ENCODE measurements around the gene SPEN.

Gene SPEN

DNA sequence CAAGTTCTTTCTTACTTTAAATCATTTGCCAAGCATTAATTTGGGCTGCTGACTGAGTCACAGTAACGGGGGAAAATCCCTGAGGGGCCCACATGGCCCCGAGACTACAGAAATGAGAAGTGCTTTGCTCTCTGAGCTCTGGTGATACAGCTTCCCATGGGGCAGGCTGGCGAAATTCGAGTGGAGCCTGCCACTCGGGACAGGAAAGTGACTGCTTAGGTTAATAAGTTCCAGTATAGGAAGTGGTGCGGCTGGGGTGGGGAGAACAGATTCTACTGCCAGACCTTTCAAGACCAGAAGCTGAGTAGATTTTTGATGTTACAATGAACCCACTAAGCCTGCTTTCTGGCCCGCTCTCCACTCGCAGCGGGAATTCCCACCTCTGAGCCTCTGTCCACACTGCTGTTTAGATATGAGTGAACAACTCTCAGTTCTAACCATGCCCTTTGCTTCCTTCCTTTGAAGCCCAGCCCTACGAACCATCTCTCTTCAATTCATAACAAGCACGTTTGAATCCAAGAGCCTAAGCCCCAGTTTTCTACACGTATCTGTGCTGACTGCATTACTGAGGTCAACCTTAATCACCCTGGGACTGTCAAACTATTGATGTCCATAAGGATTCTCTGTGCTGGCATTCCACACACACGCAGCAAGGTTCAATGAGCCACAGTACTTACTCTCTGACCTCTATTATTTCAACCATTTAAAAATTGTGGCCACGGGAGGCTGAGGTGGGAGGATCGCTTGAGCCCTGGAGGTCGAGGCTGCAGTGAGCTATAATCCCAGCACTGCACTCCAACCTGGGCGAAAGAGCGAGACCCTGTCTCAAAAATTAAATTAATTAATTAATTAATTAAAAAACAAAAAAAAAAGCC lies 118.8 kb downstream of the SPEN start:
- H3K27ac ChIP-seq (ENCODE audit: low read depth, low read length, poor library complexity, severe bottlenecking) = peak overlapping the region; percentile 23

GRCh38 chr1:15966956-15967344 lies 119.4 kb downstream of the SPEN start:
- H3K4me3 ChIP-seq (ENCODE audit: low read depth, low read length, poor library complexity, severe bottlenecking) = no peak overlapping the region
- H3K9me3 ChIP-seq (ENCODE audit: low read length) = no peaks in the 10 kb centered on the region
- H3K4me1 ChIP-seq (ENCODE audit: insufficient read depth, low read length, severe bottlenecking) = peaks cover 34% of the 10 kb centered on the region
- H3K27ac ChIP-seq (ENCODE audit: low read depth, low read length, poor library complexity, severe bottlenecking) = no peak overlapping the region
- no peaks in the 10 kb centered on the region for H3K79me2 ChIP-seq (ENCODE audit: insufficient read depth, low read length)
- no peaks in the 10 kb centered on the region for H4K20me1 ChIP-seq (ENCODE audit: insufficient read depth, low read length)
- no peaks in the 10 kb centered on the region for H3K9me2 ChIP-seq (ENCODE audit: low read depth, low read length)
- H3F3A ChIP-seq (ENCODE audit: insufficient read depth, low read length) = no peaks in the 10 kb centered on the region
- H3K27me3 ChIP-seq (ENCODE audit: insufficient read depth, low read length) = no peaks in the 10 kb centered on the region
- TF ChIP-seq, protein P1, sequence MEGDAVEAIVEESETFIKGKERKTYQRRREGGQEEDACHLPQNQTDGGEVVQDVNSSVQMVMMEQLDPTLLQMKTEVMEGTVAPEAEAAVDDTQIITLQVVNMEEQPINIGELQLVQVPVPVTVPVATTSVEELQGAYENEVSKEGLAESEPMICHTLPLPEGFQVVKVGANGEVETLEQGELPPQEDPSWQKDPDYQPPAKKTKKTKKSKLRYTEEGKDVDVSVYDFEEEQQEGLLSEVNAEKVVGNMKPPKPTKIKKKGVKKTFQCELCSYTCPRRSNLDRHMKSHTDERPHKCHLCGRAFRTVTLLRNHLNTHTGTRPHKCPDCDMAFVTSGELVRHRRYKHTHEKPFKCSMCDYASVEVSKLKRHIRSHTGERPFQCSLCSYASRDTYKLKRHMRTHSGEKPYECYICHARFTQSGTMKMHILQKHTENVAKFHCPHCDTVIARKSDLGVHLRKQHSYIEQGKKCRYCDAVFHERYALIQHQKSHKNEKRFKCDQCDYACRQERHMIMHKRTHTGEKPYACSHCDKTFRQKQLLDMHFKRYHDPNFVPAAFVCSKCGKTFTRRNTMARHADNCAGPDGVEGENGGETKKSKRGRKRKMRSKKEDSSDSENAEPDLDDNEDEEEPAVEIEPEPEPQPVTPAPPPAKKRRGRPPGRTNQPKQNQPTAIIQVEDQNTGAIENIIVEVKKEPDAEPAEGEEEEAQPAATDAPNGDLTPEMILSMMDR (IDR thresholded peaks at IDR 0.05; ENCODE audit: low read length) = no peak
- no peak for TF ChIP-seq EZH2 (IDR thresholded peaks at IDR 0.05; ENCODE audit: borderline replicate concordance, low read length)
- peaks cover 40% of the 10 kb centered on the region for H3K36me3 ChIP-seq (ENCODE audit: insufficient read depth, low read length)
- no peak overlapping the region for H3K4me2 ChIP-seq (ENCODE audit: low read length)
- no peak overlapping the region for H2AFZ ChIP-seq (ENCODE audit: low read length)
- no peak overlapping the region for H3K9ac ChIP-seq (ENCODE audit: low read length)

More for the DNA sequence above, 118.8 kb downstream of the SPEN start:
- Histone ChIP-seq H3K9me2 (ENCODE audit: low read depth, low read length) (no peaks in the 10 kb centered on the region), H3K27me3 (ENCODE audit: insufficient read depth, low read length) (no peaks in the 10 kb centered on the region), H4K20me1 (ENCODE audit: insufficient read depth, low read length) (no peaks in the 10 kb centered on the region), H3K9ac (ENCODE audit: low read length) (peak overlapping the region; percentile 9; the same call in 1 of the 2 replicates), H3K4me3 (ENCODE audit: low read depth, low read length, poor library complexity, severe bottlenecking) (no peak overlapping the region), H3K79me2 (ENCODE audit: insufficient read depth, low read length) (no peaks in the 10 kb centered on the region), H3F3A (ENCODE audit: insufficient read depth, low read length) (no peaks in the 10 kb centered on the region), H3K4me2 (ENCODE audit: low read length) (peak overlapping the region; percentile 41; the same call in 1 of the 2 replicates), H3K9me3 (ENCODE audit: low read length) (no peaks in the 10 kb centered on the region), H3K4me1 (ENCODE audit: insufficient read depth, low read length, severe bottlenecking) (peaks cover 34% of the 10 kb centered on the region), H2AFZ (ENCODE audit: low read length) (no peak overlapping the region), H3K36me3 (ENCODE audit: insufficient read depth, low read length) (peaks cover 35% of the 10 kb centered on the region)
- no peak for TF ChIP-seq EZH2 (IDR thresholded peaks at IDR 0.05; ENCODE audit: borderline replicate concordance, low read length)
- TF ChIP-seq, protein P1 (IDR thresholded peaks at IDR 0.05; ENCODE audit: low read length) = no peak

- peaks cover 52% of the 10 kb centered on the region for H3K36me3 ChIP-seq (ENCODE audit: insufficient read depth, low read length)
- H3K9ac ChIP-seq (ENCODE audit: low read length) = no peak overlapping the region
- no peaks in the 10 kb centered on the region for H3K79me2 ChIP-seq (ENCODE audit: insufficient read depth, low read length)
- no peaks in the 10 kb centered on the region for H3K27me3 ChIP-seq (ENCODE audit: insufficient read depth, low read length)
- H2AFZ ChIP-seq (ENCODE audit: low read length) = no peak overlapping the region
- H3K4me2 ChIP-seq (ENCODE audit: low read length) = no peak overlapping the region
- peaks cover 34% of the 10 kb centered on the region for H3K4me1 ChIP-seq (ENCODE audit: insufficient read depth, low read length, severe bottlenecking)
- TF ChIP-seq, protein P1 (IDR thresholded peaks at IDR 0.05; ENCODE audit: low read length) = no peak
- TF ChIP-seq EZH2 (IDR thresholded peaks at IDR 0.05; ENCODE audit: borderline replicate concordance, low read length) = no peak
- H3K4me3 ChIP-seq (ENCODE audit: low read depth, low read length, poor library complexity, severe bottlenecking) = no peak overlapping the region
- no peaks in the 10 kb centered on the region for H3K9me2 ChIP-seq (ENCODE audit: low read depth, low read length)
- no peaks in the 10 kb centered on the region for H4K20me1 ChIP-seq (ENCODE audit: insufficient read depth, low read length)
- no peaks in the 10 kb centered on the region for H3K9me3 ChIP-seq (ENCODE audit: low read length)
- H3F3A ChIP-seq (ENCODE audit: insufficient read depth, low read length) = no peaks in the 10 kb centered on the region
- H3K27ac ChIP-seq (ENCODE audit: low read depth, low read length, poor library complexity, severe bottlenecking) = no peak overlapping the region
Measured at GRCh38 chr1:15968172-15968571, 120.7 kb downstream of the SPEN start.
